ENCODE measurements around the gene TMEM269.

The TMEM269 gene

GRCh38 chr1:42752284-42752683, 32.5 kb upstream of the TMEM269 start:
- no peak overlapping the region for H3K4me3 ChIP-seq (ENCODE audit: low read depth, low read length)
- no peak for TF ChIP-seq MYC (IDR thresholded peaks at IDR 0.05; ENCODE audit: low read depth, low read length)
- no peak for TF ChIP-seq POLR2A (IDR thresholded peaks at IDR 0.05; ENCODE audit: extremely low read depth, insufficient read length)
- TF ChIP-seq MAX (IDR thresholded peaks at IDR 0.05; ENCODE audit: low read depth, low read length) = no peak
- no peak for DNase-seq (ENCODE audit: low read depth)

- no peak for DNase-seq (ENCODE audit: low read depth)
- no peak overlapping the region for H3K4me3 ChIP-seq (ENCODE audit: low read depth, low read length)
- TF ChIP-seq MYC (IDR thresholded peaks at IDR 0.05; ENCODE audit: low read depth, low read length) = no peak
- TF ChIP-seq, protein P1, sequence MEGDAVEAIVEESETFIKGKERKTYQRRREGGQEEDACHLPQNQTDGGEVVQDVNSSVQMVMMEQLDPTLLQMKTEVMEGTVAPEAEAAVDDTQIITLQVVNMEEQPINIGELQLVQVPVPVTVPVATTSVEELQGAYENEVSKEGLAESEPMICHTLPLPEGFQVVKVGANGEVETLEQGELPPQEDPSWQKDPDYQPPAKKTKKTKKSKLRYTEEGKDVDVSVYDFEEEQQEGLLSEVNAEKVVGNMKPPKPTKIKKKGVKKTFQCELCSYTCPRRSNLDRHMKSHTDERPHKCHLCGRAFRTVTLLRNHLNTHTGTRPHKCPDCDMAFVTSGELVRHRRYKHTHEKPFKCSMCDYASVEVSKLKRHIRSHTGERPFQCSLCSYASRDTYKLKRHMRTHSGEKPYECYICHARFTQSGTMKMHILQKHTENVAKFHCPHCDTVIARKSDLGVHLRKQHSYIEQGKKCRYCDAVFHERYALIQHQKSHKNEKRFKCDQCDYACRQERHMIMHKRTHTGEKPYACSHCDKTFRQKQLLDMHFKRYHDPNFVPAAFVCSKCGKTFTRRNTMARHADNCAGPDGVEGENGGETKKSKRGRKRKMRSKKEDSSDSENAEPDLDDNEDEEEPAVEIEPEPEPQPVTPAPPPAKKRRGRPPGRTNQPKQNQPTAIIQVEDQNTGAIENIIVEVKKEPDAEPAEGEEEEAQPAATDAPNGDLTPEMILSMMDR (IDR thresholded peaks at IDR 0.05; ENCODE audit: low read depth, low read length) = no peak
- TF ChIP-seq POLR2A (IDR thresholded peaks at IDR 0.05; ENCODE audit: extremely low read depth, insufficient read length) = no peak
- TF ChIP-seq MAX (IDR thresholded peaks at IDR 0.05; ENCODE audit: low read depth, low read length) = no peak
Measured at GRCh38 chr1:42753070-42753469, 31.7 kb upstream of the TMEM269 start.

GRCh38 chr1:42756956-42757891, 27.6 kb upstream of the TMEM269 start:
- no peak for TF ChIP-seq MYC (IDR thresholded peaks at IDR 0.05; ENCODE audit: low read depth, low read length)
- TF ChIP-seq, protein P1 (IDR thresholded peaks at IDR 0.05; ENCODE audit: low read depth, low read length) = peak; percentile 62
- peak; percentile 73 for DNase-seq (ENCODE audit: low read depth)
- H3K4me3 ChIP-seq (ENCODE audit: low read depth, low read length) = no peak overlapping the region

DNA sequence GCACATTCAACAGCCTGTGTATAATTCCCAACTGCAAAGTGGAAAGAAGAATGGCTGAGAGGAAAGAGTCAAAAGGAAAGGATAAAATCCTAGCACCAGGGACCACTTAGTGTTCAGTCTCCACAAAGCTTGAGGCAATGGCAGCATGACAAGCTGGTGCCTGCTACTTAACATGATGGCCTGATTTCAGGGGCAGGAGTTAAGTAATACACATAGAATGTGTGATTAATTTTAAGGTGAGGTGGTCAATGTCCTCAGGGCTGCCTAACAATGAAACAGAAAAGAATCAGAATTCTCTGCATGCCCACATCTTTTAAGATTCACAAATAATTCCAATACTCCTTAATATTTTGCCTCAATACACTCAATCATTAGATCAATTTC, 26.9 kb upstream of the TMEM269 start:
- no peak for DNase-seq (ENCODE audit: low read depth)
- TF ChIP-seq, protein P1 (IDR thresholded peaks at IDR 0.05; ENCODE audit: low read depth, low read length) = no peak
- H3K4me3 ChIP-seq (ENCODE audit: low read depth, low read length) = no peak overlapping the region

- H3K4me3 ChIP-seq (ENCODE audit: low read depth, low read length) = no peak overlapping the region
- no peak for DNase-seq (ENCODE audit: low read depth)
- TF ChIP-seq, protein P1 (IDR thresholded peaks at IDR 0.05; ENCODE audit: low read depth, low read length) = no peak
- TF ChIP-seq MAX (IDR thresholded peaks at IDR 0.05; ENCODE audit: low read depth, low read length) (no peak), MYC (IDR thresholded peaks at IDR 0.05; ENCODE audit: low read depth, low read length) (no peak)
Measured at GRCh38 chr1:42758641-42759040, 26.1 kb upstream of the TMEM269 start.

DNA sequence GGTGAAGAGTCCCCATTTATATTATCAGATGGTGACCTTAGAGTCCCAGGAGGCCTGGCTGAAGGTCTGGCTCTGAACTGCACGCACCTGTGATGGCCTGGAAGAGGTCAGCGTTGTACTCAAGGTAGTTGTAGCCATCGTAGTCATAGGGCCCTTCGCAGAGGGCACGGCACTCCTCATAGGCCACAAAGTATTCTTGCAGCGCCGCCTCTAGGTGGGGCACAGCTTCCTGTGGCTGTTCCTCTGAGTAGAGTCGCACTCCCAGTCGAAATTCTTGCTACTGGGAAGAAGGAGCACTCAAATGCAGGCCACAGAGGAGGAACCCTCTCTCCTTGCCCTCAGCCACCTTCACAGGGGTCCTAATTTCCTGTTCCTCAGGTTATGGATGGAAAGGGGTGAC, 25.7 kb upstream of the TMEM269 start:
- DNase-seq (ENCODE audit: low read depth) = no peak

More for the DNA sequence above, 25.7 kb upstream of the TMEM269 start:
- no peak overlapping the region for H3K4me3 ChIP-seq (ENCODE audit: low read depth, low read length)
- TF ChIP-seq, protein P1 (IDR thresholded peaks at IDR 0.05; ENCODE audit: low read depth, low read length) = no peak
- TF ChIP-seq MYC (IDR thresholded peaks at IDR 0.05; ENCODE audit: low read depth, low read length) (no peak), POLR2A (IDR thresholded peaks at IDR 0.05; ENCODE audit: extremely low read depth, insufficient read length) (no peak), MAX (IDR thresholded peaks at IDR 0.05; ENCODE audit: low read depth, low read length) (no peak)

Measured in NB4 (cell line).